Testis (tissue), 2 donors: ENCODE data around the gene RPS6KB2.

Experiments used
- CTCF ChIP-seq, 3 experiments: fragments of 450-650 bp in 2 of 3; fragments of 200-600 bp in 1 of 3; sonication (generic) in 1 of 3; IDR thresholded peaks; one replicate each; pipeline ENCODE4 v1.5.1; 2016 to 2019; ENCODE audit warnings: antibody characterized with exemption in 3 of 3, mild to moderate bottlenecking in 2 of 3, moderate library complexity in 1 of 3
- POLR2A ChIP-seq: fragments of 450-650 bp; IDR thresholded peaks from one replicate; pipeline ENCODE4 v1.6.1; 2017; ENCODE audit warnings: antibody characterized with exemption, mild to moderate bottlenecking, moderate library complexity

GRCh38 chr11:67419325-67420049 is 8.8 kb upstream of the RPS6KB2 start:
- TF ChIP-seq CTCF (IDR thresholded peaks at IDR 0.05): no peak
- TF ChIP-seq POLR2A: no peak
